GM21526 (cell line): ENCODE data around the gene PTX3.

Experiments
- ATAC-seq: cut with Tn5 transposase; IDR thresholded peaks from one replicate; pipeline ENCODE4 v1.9.1; 2021; ENCODE audit warnings: moderate library complexity; ENCODE audit not compliant: unreplicated experiment, low FRiP score

The PTX3 gene

GRCh38 chr3:157471064-157471463 lies 34.4 kb downstream of the PTX3 start:
- no peak for ATAC-seq

- no peak for ATAC-seq
Observed at GRCh38 chr3:157472648-157473047, 36.0 kb downstream of the PTX3 start.

- ATAC-seq: no peak
Observed at GRCh38 chr3:157475921-157476414, 39.3 kb downstream of the PTX3 start.

- ATAC-seq: no peak
Observed at GRCh38 chr3:157477441-157477840, 40.8 kb downstream of the PTX3 start.

- no peak for ATAC-seq
Observed at GRCh38 chr3:157479464-157480243, 43.0 kb downstream of the PTX3 start.

GRCh38 chr3:157487339-157487738 lies 50.7 kb downstream of the PTX3 start:
- no peak for ATAC-seq

- ATAC-seq: no peak
Observed at GRCh38 chr3:157488144-157488543, 51.5 kb downstream of the PTX3 start.

- no peak for ATAC-seq
Observed at GRCh38 chr3:157491136-157491535, 54.5 kb downstream of the PTX3 start.
